GM19328 (cell line): ENCODE results near the gene STARD3.

Experiments used
- ATAC-seq: cut with Tn5 transposase; IDR thresholded peaks from one replicate; pipeline ENCODE4 v1.9.1; 2021; ENCODE audit warnings: mild to moderate bottlenecking, moderate library complexity; ENCODE audit not compliant: unreplicated experiment

STARD3 gene

DNA sequence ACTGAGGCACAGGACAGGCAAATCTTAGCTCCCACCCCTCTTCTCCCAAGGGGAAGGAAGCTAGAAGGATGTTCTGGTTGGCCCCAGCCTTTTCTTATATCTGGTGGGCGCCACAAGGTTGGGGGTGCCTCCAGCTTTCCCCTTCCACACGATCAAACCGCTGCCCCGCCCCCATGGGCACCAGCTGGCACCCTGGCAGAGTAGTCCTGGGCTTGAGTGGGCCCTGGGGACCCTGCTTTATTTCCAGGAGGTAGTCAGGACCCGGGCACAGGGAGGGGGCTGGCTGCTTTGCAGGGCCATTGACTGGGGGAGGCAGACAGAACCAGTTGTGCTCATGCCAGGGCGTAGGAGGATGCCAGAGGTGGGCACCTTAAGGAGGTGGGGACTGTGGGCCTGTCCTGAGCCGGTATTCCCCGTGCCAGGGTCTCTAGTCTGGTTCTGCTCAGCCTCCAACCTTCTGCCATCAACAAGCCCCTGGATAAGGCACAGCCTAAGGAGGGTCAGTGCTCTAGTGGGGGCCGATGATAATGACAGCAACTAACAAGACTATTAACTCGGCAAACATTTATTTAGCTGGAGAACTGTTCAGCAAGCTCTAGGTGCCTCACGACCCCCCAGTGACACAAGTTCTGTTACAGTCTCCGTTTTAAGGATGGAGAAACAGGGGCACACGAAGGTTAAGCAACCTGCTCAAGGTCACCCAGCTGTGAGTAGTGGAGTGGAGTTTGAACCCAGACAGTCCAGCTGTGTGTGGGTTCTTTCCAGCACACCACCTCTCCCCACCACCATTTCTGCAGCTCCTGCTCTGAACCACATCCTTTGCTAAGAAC, 17.8 kb upstream of the STARD3 start:
- no peak for ATAC-seq

DNA sequence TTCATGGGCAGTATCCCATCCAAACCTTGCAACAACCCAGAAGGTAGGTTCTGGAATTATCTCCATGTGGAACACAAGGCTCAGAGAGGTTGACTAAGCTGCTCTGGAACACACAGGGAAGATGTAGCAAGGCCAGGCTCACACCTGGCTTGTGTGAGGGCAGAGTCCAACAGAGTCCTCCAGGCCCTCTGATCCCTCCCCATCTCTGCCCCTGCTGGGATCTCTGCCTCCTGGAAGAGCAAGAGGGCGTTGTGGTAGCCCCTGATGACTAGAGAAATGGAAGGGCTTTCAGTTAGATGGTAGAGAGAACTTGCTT, 17.2 kb upstream of the STARD3 start:
- ATAC-seq, result no peak

- ATAC-seq, result no peak
These were observed 15.2 kb upstream of the STARD3 start for GRCh38 chr17:39621523-39622379.

GRCh38 chr17:39622380-39623006, 14.5 kb upstream of the STARD3 start:
- ATAC-seq, result no peak

GRCh38 chr17:39623356-39623950, 13.5 kb upstream of the STARD3 start:
- no peak for ATAC-seq

DNA sequence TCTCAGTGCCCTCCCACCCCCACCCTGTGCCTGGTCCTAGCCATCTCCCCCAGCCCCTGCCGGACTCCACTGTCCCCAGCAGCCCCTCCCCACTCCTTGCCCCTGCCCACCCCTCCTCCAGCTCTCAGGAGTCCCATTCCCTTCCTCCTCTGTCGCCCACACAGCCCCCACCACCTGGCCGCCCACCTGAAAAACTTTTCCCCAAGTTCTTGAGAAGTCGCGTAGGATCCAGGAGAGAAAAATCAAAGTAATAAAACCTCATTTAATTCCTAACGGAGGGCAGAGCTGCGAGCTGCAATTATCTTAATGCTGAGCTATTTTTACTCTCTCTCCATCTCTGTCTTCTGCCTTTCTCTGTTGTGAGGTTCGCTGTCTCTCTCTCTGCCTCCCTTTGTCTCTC, 12.6 kb upstream of the STARD3 start:
- ATAC-seq, result no peak

- ATAC-seq, result no peak
These were observed 11.7 kb upstream of the STARD3 start for GRCh38 chr17:39625198-39625785.

DNA sequence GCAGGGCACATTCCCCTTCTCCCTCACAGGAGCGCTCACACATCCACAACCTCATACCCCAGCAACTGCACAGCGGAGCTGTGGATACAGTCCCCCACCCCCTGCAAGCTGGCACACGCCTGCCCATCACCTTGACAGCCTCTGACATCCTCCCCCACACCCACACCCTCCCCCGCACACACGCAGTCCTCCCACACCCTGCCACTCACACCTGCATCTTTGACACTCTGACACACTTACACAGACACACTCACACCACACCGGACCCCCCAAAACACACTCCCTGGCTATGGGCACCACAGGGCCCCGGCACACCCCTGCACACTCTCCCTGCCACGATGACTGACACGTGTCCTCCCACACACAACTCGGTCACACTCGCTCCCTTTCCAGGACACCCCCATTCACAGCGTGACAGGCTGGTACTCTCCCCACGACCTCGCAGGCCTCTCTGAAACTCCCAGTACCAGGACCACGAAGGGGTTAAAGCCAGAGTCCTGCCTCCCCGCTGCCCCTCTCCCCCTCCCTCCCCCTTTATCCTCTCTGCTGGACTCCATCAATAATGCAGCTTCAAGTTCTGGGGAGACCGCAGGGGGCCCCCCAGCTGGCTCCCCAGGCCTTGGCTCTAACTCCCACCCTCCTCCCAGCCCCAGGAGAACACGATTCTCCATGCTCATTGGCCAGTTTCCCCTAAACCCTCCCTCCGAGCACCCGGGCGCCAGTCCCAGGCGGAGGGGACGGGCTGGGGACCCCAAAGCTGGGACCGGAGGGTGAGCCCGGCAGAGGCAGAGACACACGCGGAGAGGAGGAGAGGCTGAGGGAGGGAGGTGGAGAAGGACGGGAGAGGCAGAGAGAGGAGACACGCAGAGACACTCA, 10.5 kb upstream of the STARD3 start, which contains the start of gene PPP1R1B:
PPP1R1B (plus strand) TSS at position 782 of the 876 bp plus-strand sequence. CDS start 441 bp downstream, outside the sequence.
- no peak for ATAC-seq

GRCh38 chr17:39627047-39627711, 9.8 kb upstream of the STARD3 start:
- no peak for ATAC-seq

DNA sequence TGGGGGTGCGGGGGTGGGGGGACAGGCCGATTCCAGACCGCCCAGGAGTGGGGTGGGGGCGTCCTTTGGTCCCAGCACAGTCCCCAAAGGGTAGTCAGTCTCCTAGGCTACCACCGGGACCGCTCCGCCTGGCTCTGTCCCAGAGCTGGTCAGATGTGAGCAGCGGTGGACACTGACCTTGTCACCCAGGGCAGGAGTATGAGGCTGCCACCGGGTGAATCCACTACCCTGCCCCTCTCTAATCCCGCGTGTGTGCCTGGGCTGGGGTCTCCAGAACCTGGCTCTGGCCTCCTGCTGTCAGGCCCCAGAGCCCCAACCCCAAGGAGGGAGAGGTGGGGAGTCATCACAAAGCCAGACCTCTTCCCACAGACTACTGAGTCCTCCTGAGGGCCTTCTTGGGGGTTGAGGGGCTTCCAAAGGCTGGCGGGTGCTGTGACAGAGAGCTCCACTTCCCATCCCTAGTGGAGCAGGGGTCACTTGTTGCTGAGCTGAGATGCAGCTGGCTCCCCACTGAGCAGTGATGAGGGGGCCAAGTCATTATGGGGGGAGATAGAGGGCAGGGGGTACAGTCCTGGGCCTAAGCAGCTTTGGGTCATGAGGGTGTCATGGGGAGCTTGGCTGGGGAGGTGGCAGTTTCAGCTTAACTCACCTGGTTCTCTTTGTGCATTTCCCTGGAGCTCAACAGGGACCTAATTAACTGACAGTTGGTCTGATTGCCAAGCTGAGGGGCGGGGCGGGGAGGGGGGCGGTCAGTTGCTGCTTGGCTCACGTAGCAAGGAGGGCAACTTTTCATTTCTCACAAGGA, 9.0 kb upstream of the STARD3 start:
- ATAC-seq, result no peak

- ATAC-seq, result no peak
These were observed 8.1 kb upstream of the STARD3 start for GRCh38 chr17:39628655-39629493.

DNA sequence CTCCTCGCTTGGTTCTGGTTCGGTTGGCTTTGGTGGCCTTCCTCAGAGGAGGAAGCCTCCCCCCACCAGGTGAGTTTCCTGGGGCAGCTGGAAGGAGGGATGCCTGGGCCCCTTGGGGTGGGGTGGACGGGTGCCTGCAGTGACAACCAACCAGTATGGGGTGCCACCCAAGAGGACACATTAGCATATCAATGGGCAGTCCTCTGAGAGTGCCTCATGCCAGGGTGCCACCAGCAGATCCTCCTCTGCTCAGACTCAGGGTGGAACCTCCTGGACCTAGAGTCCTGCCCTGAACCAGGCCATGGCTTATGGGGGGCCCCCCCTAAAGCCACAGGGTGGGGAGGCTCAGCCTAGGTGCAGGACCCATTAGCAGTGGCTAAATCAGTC, 7.5 kb upstream of the STARD3 start:
- no peak for ATAC-seq

- ATAC-seq, result no peak
These were observed 7.0 kb upstream of the STARD3 start for GRCh38 chr17:39629898-39630297.

GRCh38 chr17:39631403-39631802, 5.5 kb upstream of the STARD3 start:
- ATAC-seq, result no peak

DNA sequence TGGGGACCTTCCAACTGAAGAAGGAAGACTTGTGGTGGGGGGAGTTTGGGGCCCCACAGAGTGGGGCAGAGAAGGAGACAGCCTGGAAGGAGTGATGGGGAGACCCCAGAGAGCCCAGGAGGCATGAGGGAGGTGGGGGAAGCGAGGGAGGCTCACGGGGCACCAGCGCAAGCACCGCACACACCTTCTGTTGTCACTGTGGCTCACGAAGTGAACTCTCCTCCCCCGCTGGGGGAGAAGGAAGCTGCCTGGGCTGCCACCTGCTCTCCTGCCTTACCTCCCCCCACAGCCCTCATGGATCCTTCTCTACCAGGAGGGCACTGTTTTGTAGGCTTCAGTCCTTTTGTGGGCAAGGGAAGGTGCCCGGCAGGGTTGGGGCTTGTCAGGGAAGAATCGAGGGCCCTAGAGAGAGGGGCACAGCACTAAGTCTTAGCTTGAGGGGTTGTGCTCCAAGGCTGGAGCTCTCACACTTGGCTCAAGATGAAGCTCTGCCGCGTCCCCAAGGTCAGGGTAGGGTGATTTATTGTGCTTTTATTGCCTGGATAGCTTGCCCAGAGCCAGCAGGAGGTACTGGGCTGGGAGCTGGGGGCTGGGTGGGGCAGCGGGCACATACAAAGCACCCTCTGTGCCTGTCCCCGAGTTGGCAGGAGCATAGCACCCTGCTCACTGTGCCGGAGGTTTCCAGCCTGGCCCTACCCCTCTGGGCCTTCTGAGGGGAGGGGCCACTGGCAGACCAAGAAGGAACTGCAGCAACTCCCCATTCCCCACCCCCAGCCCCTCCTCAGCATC, 4.6 kb upstream of the STARD3 start:
- no peak for ATAC-seq

- ATAC-seq, result no peak
These were observed 3.3 kb upstream of the STARD3 start for GRCh38 chr17:39633570-39634183.
